WTC11 (cell line): ENCODE results near the gene RNPS1.

Experiments
- CREB1 ChIP-seq: sonication (generic); formaldehyde crosslinking; IDR thresholded peaks from 2 replicates; pipeline ENCODE4 v1.8.0; 2023; ENCODE audit warnings: mild to moderate bottlenecking, missing genetic modification reagents
- FOXP1 ChIP-seq: sonication (generic); formaldehyde crosslinking; IDR thresholded peaks from 2 replicates; pipeline ENCODE4 v1.8.0; 2022; ENCODE audit warnings: missing genetic modification reagents, mild to moderate bottlenecking, moderate library complexity, borderline replicate concordance
- NR1H2 ChIP-seq: sonication (generic); formaldehyde crosslinking; IDR thresholded peaks from 2 replicates; pipeline ENCODE4 v1.9.0; 2021; ENCODE audit warnings: mild to moderate bottlenecking, moderate library complexity, missing genetic modification reagents
- NR2C2 ChIP-seq: sonication (generic); formaldehyde crosslinking; IDR thresholded peaks from 2 replicates; pipeline ENCODE4 v1.8.0; 2022; ENCODE audit warnings: mild to moderate bottlenecking, missing genetic modification reagents
- ZNF671 ChIP-seq: fragments of 250-450 bp; sonication (Bioruptor Pico); IDR thresholded peaks from 2 replicates; pipeline ENCODE4 v1.8.0; 2021; ENCODE audit warnings: mild to moderate bottlenecking
- TF ChIP-seq, protein P1 (sequence below): fragments of 200-600 bp; IDR thresholded peaks from 2 replicates; pipeline ENCODE4 v1.8.0; 2022; ENCODE audit warnings: antibody characterized with exemption
- TF ChIP-seq, protein P2 (sequence below): sonication (generic); formaldehyde crosslinking; IDR thresholded peaks from 2 replicates; pipeline ENCODE4 v1.8.1; 2023; ENCODE audit warnings: mild to moderate bottlenecking, moderate library complexity, missing genetic modification reagents
- TF ChIP-seq, protein P3 (sequence below): sonication (generic); formaldehyde crosslinking; IDR thresholded peaks from 2 replicates; pipeline ENCODE4 v1.8.0; 2022; ENCODE audit warnings: mild to moderate bottlenecking, missing genetic modification reagents

DNA sequence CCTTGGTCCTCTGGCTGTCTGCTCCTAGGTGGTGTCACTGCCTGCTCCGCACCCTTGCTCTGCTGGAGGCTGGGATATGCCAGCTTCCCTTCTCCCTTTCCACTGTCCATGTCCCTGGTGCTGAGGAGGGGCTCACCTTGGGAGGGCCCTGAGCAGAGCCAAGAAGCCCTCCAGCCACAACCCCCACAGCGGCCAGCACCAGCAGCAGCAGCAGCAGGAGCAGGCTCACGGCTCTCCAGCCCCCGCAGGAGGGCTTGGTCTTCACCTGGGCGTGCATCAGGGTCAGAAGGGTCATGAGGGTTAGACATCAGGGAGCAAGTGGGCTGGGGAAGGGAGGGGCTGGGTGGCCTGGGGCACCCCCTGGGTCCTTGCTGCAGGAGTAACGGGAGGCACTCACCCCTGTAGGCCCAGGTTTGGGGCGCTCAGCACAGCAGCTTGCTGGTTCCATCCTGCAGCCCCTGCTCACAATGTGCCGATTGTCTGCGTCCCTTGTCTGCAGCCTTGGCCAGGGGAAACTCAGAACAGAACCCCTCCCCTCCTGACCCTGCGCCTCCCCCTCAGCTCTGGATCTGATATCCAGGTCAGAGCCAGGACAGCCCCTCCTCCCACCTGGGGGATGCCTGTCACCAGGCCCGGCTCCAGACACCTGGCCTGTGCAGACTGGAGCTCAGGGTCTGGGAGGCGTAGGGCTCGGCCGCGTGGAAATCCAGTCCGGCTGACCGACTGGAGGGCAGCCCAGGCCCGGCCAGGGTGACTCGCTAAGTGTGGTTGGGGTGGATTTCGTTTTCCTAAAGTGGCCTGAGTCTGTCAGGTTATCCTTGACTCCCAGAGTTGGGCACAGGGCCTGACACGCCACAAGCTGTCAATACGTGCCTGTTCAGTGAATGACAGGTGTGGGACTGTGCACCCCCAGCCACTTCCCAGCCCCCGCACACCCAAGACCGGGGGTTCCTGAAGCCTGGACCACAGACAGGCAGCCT lies 57.2 kb downstream of the RNPS1 start, which contains the start of gene BRICD5:
- TF ChIP-seq, protein P1, sequence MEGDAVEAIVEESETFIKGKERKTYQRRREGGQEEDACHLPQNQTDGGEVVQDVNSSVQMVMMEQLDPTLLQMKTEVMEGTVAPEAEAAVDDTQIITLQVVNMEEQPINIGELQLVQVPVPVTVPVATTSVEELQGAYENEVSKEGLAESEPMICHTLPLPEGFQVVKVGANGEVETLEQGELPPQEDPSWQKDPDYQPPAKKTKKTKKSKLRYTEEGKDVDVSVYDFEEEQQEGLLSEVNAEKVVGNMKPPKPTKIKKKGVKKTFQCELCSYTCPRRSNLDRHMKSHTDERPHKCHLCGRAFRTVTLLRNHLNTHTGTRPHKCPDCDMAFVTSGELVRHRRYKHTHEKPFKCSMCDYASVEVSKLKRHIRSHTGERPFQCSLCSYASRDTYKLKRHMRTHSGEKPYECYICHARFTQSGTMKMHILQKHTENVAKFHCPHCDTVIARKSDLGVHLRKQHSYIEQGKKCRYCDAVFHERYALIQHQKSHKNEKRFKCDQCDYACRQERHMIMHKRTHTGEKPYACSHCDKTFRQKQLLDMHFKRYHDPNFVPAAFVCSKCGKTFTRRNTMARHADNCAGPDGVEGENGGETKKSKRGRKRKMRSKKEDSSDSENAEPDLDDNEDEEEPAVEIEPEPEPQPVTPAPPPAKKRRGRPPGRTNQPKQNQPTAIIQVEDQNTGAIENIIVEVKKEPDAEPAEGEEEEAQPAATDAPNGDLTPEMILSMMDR = no peak
- TF ChIP-seq NR2C2 (CRISPR knock-in tag) (no peak), FOXP1 (CRISPR knock-in tag) (peak; percentile 73; the same call in 1 of the 2 replicates), NR1H2 (CRISPR knock-in tag) (no peak), CREB1 (CRISPR knock-in tag) (0 out of 2 replicates have a peak, but pooled peaks have one; percentile 24), ZNF671 (CRISPR knock-in tag) (no peak)
- TF ChIP-seq, protein P2, sequence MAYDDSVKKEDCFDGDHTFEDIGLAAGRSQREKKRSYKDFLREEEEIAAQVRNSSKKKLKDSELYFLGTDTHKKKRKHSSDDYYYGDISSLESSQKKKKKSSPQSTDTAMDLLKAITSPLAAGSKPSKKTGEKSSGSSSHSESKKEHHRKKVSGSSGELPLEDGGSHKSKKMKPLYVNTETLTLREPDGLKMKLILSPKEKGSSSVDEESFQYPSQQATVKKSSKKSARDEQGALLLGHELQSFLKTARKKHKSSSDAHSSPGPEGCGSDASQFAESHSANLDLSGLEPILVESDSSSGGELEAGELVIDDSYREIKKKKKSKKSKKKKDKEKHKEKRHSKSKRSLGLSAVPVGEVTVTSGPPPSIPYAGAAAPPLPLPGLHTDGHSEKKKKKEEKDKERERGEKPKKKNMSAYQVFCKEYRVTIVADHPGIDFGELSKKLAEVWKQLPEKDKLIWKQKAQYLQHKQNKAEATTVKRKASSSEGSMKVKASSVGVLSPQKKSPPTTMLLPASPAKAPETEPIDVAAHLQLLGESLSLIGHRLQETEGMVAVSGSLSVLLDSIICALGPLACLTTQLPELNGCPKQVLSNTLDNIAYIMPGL (CRISPR knock-in tag) = 0 out of 2 replicates have a peak, but pooled peaks have one; percentile 40
- TF ChIP-seq, protein P3, sequence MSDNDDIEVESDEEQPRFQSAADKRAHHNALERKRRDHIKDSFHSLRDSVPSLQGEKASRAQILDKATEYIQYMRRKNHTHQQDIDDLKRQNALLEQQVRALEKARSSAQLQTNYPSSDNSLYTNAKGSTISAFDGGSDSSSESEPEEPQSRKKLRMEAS (CRISPR knock-in tag) = 0 out of 2 replicates have a peak, but pooled peaks have one; percentile 39
